Measurements from ENCODE around the gene ATXN7. TPM values are rescaled to one million over a fixed set of nuclear protein-coding genes. Genes with fewer than 3 reads are reported as not detected.

ATXN7 gene
- 21.6 TPM for total RNA-seq (2013)
- 10 to 100 TPM in 1 of 3 donors, 1 to 10 TPM in 2; 2.7 to 29.5 (median 3.2) TPM for polyA plus RNA-seq
- polyA minus RNA-seq, result 24.5 and 24.8 TPM in 2 replicates
- total RNA-seq, result 39.2 to 134 (median 99.8) reads per million in 11 experiments

GRCh38 chr3:63863150-63864007 is at the start of gene ATXN7, which contains the start of gene THOC7:
Gene ATXN7 (plus strand): TSS chr3:63863867. CDS start chr3:63912599, 48,732 bp downstream.
Gene THOC7 (minus strand): TSS chr3:63863805. CDS start chr3:63863790, 15 bp downstream.
- Histone ChIP-seq H3K9me3 (replicated peaks in 1 of 2; ENCODE audit: control insufficient read depth in 1 of 2, insufficient read depth in 1 of 2, low read length in 2 of 2) (no peaks in the 10 kb centered on the region), H3K4me1 (ENCODE audit: control insufficient read depth in 1 of 2, insufficient read depth in 2 of 2, low read length in 2 of 2) (peaks cover 22 to 26% of the 10 kb centered on the region in 2 donors), H3K9ac (ENCODE audit: insufficient read depth, low read length, poor library complexity, severe bottlenecking) (peak within 1 kb of the TSS; percentile 97), H3K27ac (ENCODE audit: low read depth in 1 of 2, low read length in 2 of 2) (peak within 1 kb of the TSS; percentile 85 to 95), H4K20me1 (ENCODE audit: insufficient read depth, low read length) (peaks cover 14% of the 10 kb centered on the region), H3K79me2 (ENCODE audit: insufficient read depth, low read length) (peaks cover 96% of the 10 kb centered on the region), H3K36me3 (replicated peaks in 1 of 2; ENCODE audit: control insufficient read depth in 1 of 2, insufficient read depth in 2 of 2, low read length in 2 of 2) (peaks cover 0 to 13% of the 10 kb centered on the region in 2 donors), H3K27me3 (ENCODE audit: control insufficient read depth in 2 of 2, insufficient read depth in 2 of 2, low read length in 2 of 2) (no peaks in the 10 kb centered on the region), H2AFZ (ENCODE audit: insufficient read depth, low read depth, low read length, poor library complexity, severe bottlenecking) (peak within 1 kb of the TSS; percentile 99), H3K4me2 (replicated peaks; ENCODE audit: extremely low read depth, low read length, poor library complexity, severe bottlenecking) (peak within 1 kb of the TSS; percentile 87), H3K4me3 (replicated peaks in 1 of 3; ENCODE audit: low read depth in 2 of 3, low read length in 3 of 3) (peak within 1 kb of the TSS; percentile 90 to 93 (median 92))
- no peaks in the 10 kb centered on the region for H3K9me3 Mint-ChIP-seq
- peaks cover 0 to 3% (median 3%) of the 10 kb centered on the region in 3 donors for H3K27me3 Mint-ChIP-seq (ENCODE audit: low read depth in 3 of 3)
- TF ChIP-seq, protein P1, sequence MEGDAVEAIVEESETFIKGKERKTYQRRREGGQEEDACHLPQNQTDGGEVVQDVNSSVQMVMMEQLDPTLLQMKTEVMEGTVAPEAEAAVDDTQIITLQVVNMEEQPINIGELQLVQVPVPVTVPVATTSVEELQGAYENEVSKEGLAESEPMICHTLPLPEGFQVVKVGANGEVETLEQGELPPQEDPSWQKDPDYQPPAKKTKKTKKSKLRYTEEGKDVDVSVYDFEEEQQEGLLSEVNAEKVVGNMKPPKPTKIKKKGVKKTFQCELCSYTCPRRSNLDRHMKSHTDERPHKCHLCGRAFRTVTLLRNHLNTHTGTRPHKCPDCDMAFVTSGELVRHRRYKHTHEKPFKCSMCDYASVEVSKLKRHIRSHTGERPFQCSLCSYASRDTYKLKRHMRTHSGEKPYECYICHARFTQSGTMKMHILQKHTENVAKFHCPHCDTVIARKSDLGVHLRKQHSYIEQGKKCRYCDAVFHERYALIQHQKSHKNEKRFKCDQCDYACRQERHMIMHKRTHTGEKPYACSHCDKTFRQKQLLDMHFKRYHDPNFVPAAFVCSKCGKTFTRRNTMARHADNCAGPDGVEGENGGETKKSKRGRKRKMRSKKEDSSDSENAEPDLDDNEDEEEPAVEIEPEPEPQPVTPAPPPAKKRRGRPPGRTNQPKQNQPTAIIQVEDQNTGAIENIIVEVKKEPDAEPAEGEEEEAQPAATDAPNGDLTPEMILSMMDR (IDR thresholded peaks at IDR 0.05), result no peak
- WGBS (ENCODE audit: insufficient coverage), result 0% methylated on average over 98 of the region's 98 CpGs
- peaks cover 36% of the 10 kb centered on the region for H3K4me1 Mint-ChIP-seq
- DNase-seq, result peak; percentile 36 to 60 (median 58)
- H3K27ac Mint-ChIP-seq, result peak within 1 kb of the TSS; percentile 89 to 97 (median 97)
- peak within 1 kb of the TSS; percentile 96 to 97 for H3K4me3 Mint-ChIP-seq
- intact Hi-C loops (cut with micrococcal nuclease), result loop anchor here (2.0 to 10.0 kb wide), 3 partner anchors 49 to 159 kb away; partner anchors contain the start of genes PSMD6 (in 1 of the 2) and SCAANT1 (in 1 of the 2)
- H3K36me3 Mint-ChIP-seq, result peaks cover 12 to 24% of the 10 kb centered on the region in 2 donors

DNA sequence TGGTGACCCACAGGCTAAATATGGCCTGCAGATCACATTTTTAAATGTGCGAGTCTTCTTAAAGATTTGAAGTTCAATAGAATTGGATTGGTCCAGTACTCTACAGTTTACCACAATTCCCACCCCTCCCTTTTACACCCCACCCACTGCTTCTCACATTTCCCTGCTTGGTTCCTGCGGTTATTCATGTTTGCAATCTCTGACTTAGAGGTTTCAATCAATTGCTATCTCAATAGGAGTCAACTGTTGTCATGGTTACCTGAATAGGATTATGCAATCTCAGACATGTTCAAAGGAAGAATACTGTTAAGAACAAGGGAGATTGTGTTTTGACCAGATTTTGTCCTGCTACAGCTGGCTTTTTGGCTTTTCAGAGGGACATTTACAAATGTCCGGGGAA is 49.4 kb upstream of the ATXN7 start:
- Mint-ChIP-seq H3K4me3 (no peak overlapping the region), H3K36me3 (peaks cover 0 to 3% of the 10 kb centered on the region in 2 donors), H3K4me1 (peaks cover 8% of the 10 kb centered on the region), H3K9me3 (no peaks in the 10 kb centered on the region), H3K27ac (no peak overlapping the region), H3K27me3 (ENCODE audit: low read depth in 3 of 3) (peaks cover 0 to 2% (median 0%) of the 10 kb centered on the region in 3 donors)
- H3K27me3 ChIP-seq (ENCODE audit: control insufficient read depth in 2 of 2, insufficient read depth in 2 of 2, low read length in 2 of 2), result no peaks in the 10 kb centered on the region
- H3K9me3 ChIP-seq (replicated peaks in 1 of 2; ENCODE audit: control insufficient read depth in 1 of 2, insufficient read depth in 1 of 2, low read length in 2 of 2), result no peaks in the 10 kb centered on the region
- TF ChIP-seq, protein P1 (IDR thresholded peaks at IDR 0.05), result no peak
- intact Hi-C loops (cut with micrococcal nuclease), result no loop called here
- H3K27ac ChIP-seq (ENCODE audit: low read depth in 1 of 2, low read length in 2 of 2), result no peak overlapping the region
- no peaks in the 10 kb centered on the region for H3K36me3 ChIP-seq (replicated peaks in 1 of 2; ENCODE audit: control insufficient read depth in 1 of 2, insufficient read depth in 2 of 2, low read length in 2 of 2)
- H4K20me1 ChIP-seq (ENCODE audit: insufficient read depth, low read length), result no peaks in the 10 kb centered on the region
- no peak overlapping the region for H3K4me2 ChIP-seq (replicated peaks; ENCODE audit: extremely low read depth, low read length, poor library complexity, severe bottlenecking)
- H3K4me3 ChIP-seq (replicated peaks in 1 of 3; ENCODE audit: low read depth in 2 of 3, low read length in 3 of 3), result no peak overlapping the region
- no peak for DNase-seq
- H2AFZ ChIP-seq (ENCODE audit: insufficient read depth, low read depth, low read length, poor library complexity, severe bottlenecking), result no peak overlapping the region
- H3K9ac ChIP-seq (ENCODE audit: insufficient read depth, low read length, poor library complexity, severe bottlenecking), result no peak overlapping the region
- no CpG with 5 or more reads among the region's 3 CpGs for WGBS (ENCODE audit: insufficient coverage)
- H3K79me2 ChIP-seq (ENCODE audit: insufficient read depth, low read length), result no peaks in the 10 kb centered on the region
- H3K4me1 ChIP-seq (ENCODE audit: control insufficient read depth in 1 of 2, insufficient read depth in 2 of 2, low read length in 2 of 2), result peaks cover 4 to 5% of the 10 kb centered on the region in 2 donors
